ENCODE data around the gene CTSH.

- no peak for TF ChIP-seq CTCF (conservative IDR thresholded peaks at IDR 0.05; ENCODE audit: low read depth, low read length)
- no peak for TF ChIP-seq EZH2phosphoT487 (IDR thresholded peaks at IDR 0.05; ENCODE audit: borderline replicate concordance, low read length)
Measured at GRCh38 chr15:78947506-78947905, 2.7 kb upstream of the CTSH start.
